SW 1271 (cell line): ENCODE results near the gene NAT9.

Experiments
- DNase-seq, 2 experiments: peaks; one replicate each; lab custom pipeline; 2025; lab: John Stamatoyannopoulos, UW

Gene NAT9

GRCh38 chr17:74779948-74780400 lies 3.8 kb upstream of the NAT9 start:
- DNase-seq: no peak

- DNase-seq: no peak
Observed at GRCh38 chr17:74779501-74779900, 3.4 kb upstream of the NAT9 start.

- DNase-seq: peak in 1 of 2 experiments; percentile 47
Observed at GRCh38 chr17:74778960-74779359, 2.8 kb upstream of the NAT9 start.

- DNase-seq: no peak
Observed at GRCh38 chr17:74777901-74778515, 1.9 kb upstream of the NAT9 start.

- DNase-seq: no peak
Observed at GRCh38 chr17:74776990-74777389, 845 bp upstream of the NAT9 start.

GRCh38 chr17:74775409-74776043 lies 619 bp downstream of the NAT9 start:
- DNase-seq: no peak

GRCh38 chr17:74773871-74774286 lies 2.3 kb downstream of the NAT9 start:
- no peak for DNase-seq

GRCh38 chr17:74773414-74773813 lies 2.7 kb downstream of the NAT9 start:
- DNase-seq: no peak

GRCh38 chr17:74772053-74772452 lies 4.1 kb downstream of the NAT9 start:
- DNase-seq: no peak

GRCh38 chr17:74771319-74771914 lies 4.7 kb downstream of the NAT9 start:
- no peak for DNase-seq

GRCh38 chr17:74770498-74771318 lies 5.4 kb downstream of the NAT9 start:
- DNase-seq: peak in 1 of 2 experiments; percentile 34

- DNase-seq: no peak
Observed at GRCh38 chr17:74769856-74770497, 6.2 kb downstream of the NAT9 start.

GRCh38 chr17:74769266-74769855 lies 6.8 kb downstream of the NAT9 start:
- DNase-seq: no peak

GRCh38 chr17:74768763-74769114 lies 7.4 kb downstream of the NAT9 start:
- no peak for DNase-seq

- DNase-seq: no peak
Observed at GRCh38 chr17:74768069-74768762, 7.9 kb downstream of the NAT9 start.

- DNase-seq: no peak
Observed at GRCh38 chr17:74767111-74767516, 9.0 kb downstream of the NAT9 start.

GRCh38 chr17:74766413-74766812 lies 9.7 kb downstream of the NAT9 start:
- no peak for DNase-seq

- no peak for DNase-seq
Observed at GRCh38 chr17:74764751-74765286, 11.3 kb downstream of the NAT9 start.

- no peak for DNase-seq
Observed at GRCh38 chr17:74763565-74764387, 12.4 kb downstream of the NAT9 start.

GRCh38 chr17:74761931-74762330 lies 14.2 kb downstream of the NAT9 start:
- no peak for DNase-seq
